K562 (cell line): ENCODE measurements around the gene SPTBN4. TPM values are rescaled to one million over a fixed set of nuclear protein-coding genes. Genes with fewer than 3 reads are reported as not detected.

Experiments used
- CBX3 ChIP-seq, 2 experiments: IDR thresholded peaks; 1 replicate in 1 of 2; 2 replicates in 1 of 2; pipeline ENCODE4 v1.6.1; 2012; ENCODE audit warnings: inconsistent platforms in 2 of 2, low read length in 2 of 2, borderline replicate concordance in 1 of 2, control low read depth in 1 of 2
- CHD2 ChIP-seq: IDR thresholded peaks from 2 replicates; pipeline ENCODE4 v1.6.1; 2011; ENCODE audit warnings: low read depth, low read length
- CSDE1 ChIP-seq, 2 experiments: fragments of 450-650 bp; IDR thresholded peaks; 2 replicates each; pipeline ENCODE4 v1.6.1; 2016; ENCODE audit warnings: mild to moderate bottlenecking in 1 of 2
- EGR1 ChIP-seq: fragments of 450-650 bp; conservative IDR thresholded peaks from 2 replicates; pipeline ENCODE4 v1.6.1; 2017; ENCODE audit warnings: mild to moderate bottlenecking
- HIVEP1 ChIP-seq: fragments of 250-450 bp; sonication (Bioruptor Pico); IDR thresholded peaks from 2 replicates; pipeline ENCODE4 v1.4.0; 2020; ENCODE audit warnings: mild to moderate bottlenecking
- NCOA4 ChIP-seq: fragments of 450-650 bp; IDR thresholded peaks from 2 replicates; pipeline ENCODE4 v1.6.1; 2018; ENCODE audit warnings: mild to moderate bottlenecking; ENCODE audit not compliant: partially characterized antibody
- NR3C1 ChIP-seq: sonication (generic); formaldehyde crosslinking; IDR thresholded peaks from 2 replicates; pipeline ENCODE4 v1.8.1; 2022; ENCODE audit warnings: missing genetic modification reagents
- NRF1 ChIP-seq, 2 experiments: fragments of 450-650 bp; IDR thresholded peaks in 1 of 2; conservative IDR thresholded peaks in 1 of 2; 2 replicates each; pipeline ENCODE4 v1.6.1; 2014; ENCODE audit warnings: mild to moderate bottlenecking in 2 of 2
- PCBP1 ChIP-seq: fragments of 200-400 bp; formaldehyde crosslinking; IDR thresholded peaks from 2 replicates; pipeline ENCODE4 v1.6.1; 2018; ENCODE audit warnings: mild to moderate bottlenecking, low read depth, low read length; ENCODE audit not compliant: poor library complexity, severe bottlenecking
- PML ChIP-seq: IDR thresholded peaks from 2 replicates; pipeline ENCODE4 v1.6.1; 2012; ENCODE audit warnings: low read length, inconsistent platforms
- PTBP1 ChIP-seq: fragments of 200-400 bp; formaldehyde crosslinking; IDR thresholded peaks from 2 replicates; pipeline ENCODE4 v1.6.1; 2017; ENCODE audit warnings: low read depth, low read length
- PTRF ChIP-seq: fragments of 450-650 bp; IDR thresholded peaks from 2 replicates; pipeline ENCODE4 v1.6.1; 2016; ENCODE audit warnings: mild to moderate bottlenecking, missing genetic modification characterization, missing compliant biosample characterization
- ZFP30 ChIP-seq: fragments of 250-450 bp; sonication (Bioruptor Pico); IDR thresholded peaks from 2 replicates; pipeline ENCODE4 v1.8.0; 2022; ENCODE audit warnings: moderate library complexity, mild to moderate bottlenecking, inconsistent platforms, borderline replicate concordance
- ZFP36 ChIP-seq: fragments of 150-350 bp; IDR thresholded peaks from 2 replicates; pipeline ENCODE4 v1.6.1; 2018; ENCODE audit warnings: low read length, low read depth; ENCODE audit not compliant: partially characterized antibody
- ZNF695 ChIP-seq: fragments of 450-650 bp; formaldehyde crosslinking; IDR thresholded peaks from 2 replicates; pipeline ENCODE4 v1.4.0; 2020; ENCODE audit warnings: mild to moderate bottlenecking, moderate library complexity
- ZNF79 ChIP-seq: fragments of 250-450 bp; sonication (Bioruptor Pico); IDR thresholded peaks from 2 replicates; pipeline ENCODE4 v1.4.0; 2020; ENCODE audit warnings: low read depth, mild to moderate bottlenecking, moderate library complexity
- polyA plus RNA-seq, 8 experiments: library from polyadenylated mRNA; depleted of rRNA in 4 of 8; stranded (reverse) in 5 of 8; unstranded in 3 of 8; fragments of >200 nt; fragmentation: Nextera tagmentation in 2 of 8; fragmentation: Illumina TruSeq in 1 of 8; extraction: Ambion mirVana in 2 of 8; extraction: Trizol in 1 of 8; gene quantifications; 2 replicates each; pipeline versions ENCODE4 v1.2.1 to v1.2.3, GENCODE V29; 2011 to 2014; ENCODE audit warnings: inconsistent platforms in 1 of 8, missing spikeins in 1 of 8
- total RNA-seq, 7 experiments: library from RNA; depleted of rRNA in 6 of 7; stranded (reverse); fragments of >200 nt in 6 of 7; fragmentation: Illumina TruSeq in 2 of 7; extraction: Trizol in 2 of 7; gene quantifications; 2 replicates each; pipeline versions ENCODE4 v1.2.1 to v1.2.3, GENCODE V29; 2011 to 2021; ENCODE audit warnings: low replicate concordance in 1 of 7
- TF ChIP-seq, protein P1 (sequence below): IDR thresholded peaks from 3 replicates; pipeline ENCODE4 v1.6.1; 2011; ENCODE audit warnings: borderline replicate concordance, mild to moderate bottlenecking; ENCODE audit not compliant: insufficient read length, insufficient read depth
- TF ChIP-seq, protein P2 (sequence below): fragments of 250-450 bp; sonication (Bioruptor Pico); IDR thresholded peaks from 2 replicates; pipeline ENCODE4 v1.5.0; 2020; ENCODE audit warnings: mild to moderate bottlenecking, borderline replicate concordance
- TF ChIP-seq, protein P3 (sequence below): sonication (generic); formaldehyde crosslinking; IDR thresholded peaks from 2 replicates; pipeline ENCODE4 v1.5.0; 2020; ENCODE audit warnings: missing genetic modification reagents
- TF ChIP-seq, protein P4 (sequence below): fragments of 250-450 bp; sonication (Bioruptor Pico); IDR thresholded peaks from 2 replicates; pipeline ENCODE4 v1.4.0; 2020; ENCODE audit warnings: borderline replicate concordance
- TF ChIP-seq, protein P5 (sequence below): fragments of 450-650 bp; IDR thresholded peaks from 2 replicates; pipeline ENCODE4 v1.6.1; 2014; ENCODE audit warnings: low read depth, mild to moderate bottlenecking, moderate library complexity, borderline replicate concordance

Gene SPTBN4
- total and polyA plus RNA-seq, 9 of the 15 experiments (the other 6 are each of a cell fraction or from before 2014, with no cell fraction given) = 0.01 to 1.5 (median 0.86) TPM

DNA sequence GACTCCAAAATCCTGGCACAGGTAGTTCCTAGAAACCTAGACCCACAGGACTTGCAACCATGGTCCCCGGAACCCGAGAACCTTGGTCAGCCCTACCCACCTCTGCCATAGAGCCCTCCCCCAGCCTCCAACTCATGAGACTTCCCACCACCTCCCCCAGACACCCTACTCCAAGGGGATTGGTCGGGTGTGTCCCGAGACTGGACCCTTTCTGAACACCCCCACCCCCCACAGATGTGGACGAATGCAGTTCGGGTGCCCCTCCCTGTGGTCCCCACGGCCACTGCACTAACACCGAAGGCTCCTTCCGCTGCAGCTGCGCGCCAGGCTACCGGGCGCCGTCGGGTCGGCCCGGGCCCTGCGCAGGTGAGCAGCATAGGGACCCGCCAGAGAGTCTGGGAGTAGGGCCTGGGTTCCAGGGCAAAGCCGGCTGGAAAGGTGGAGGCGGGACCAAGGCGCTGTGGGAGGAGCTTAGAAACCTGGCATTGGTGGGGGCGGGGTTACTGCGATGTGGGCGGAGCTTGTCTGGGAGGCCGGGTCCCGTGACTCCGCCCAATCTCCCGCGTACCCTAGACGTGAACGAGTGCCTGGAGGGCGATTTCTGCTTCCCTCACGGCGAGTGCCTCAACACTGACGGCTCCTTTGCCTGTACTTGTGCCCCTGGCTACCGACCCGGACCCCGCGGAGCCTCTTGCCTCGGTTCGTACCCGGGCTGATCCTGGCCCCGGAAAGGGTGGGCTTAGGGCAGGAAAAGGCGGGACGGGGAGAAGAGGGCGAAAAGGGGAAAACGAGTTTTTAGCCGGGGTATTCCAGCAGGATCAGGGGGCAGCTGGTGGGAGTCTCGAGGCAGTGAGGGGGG, 146.3 kb downstream of the SPTBN4 start (continued):
- TF ChIP-seq CBX3 (IDR thresholded peaks at IDR 0.05; ENCODE audit: borderline replicate concordance in 1 of 2, low read length in 2 of 2) (no peak), CSDE1 (IDR thresholded peaks at IDR 0.05) (no peak), HIVEP1 (no peak), PTBP1 (no peak; the same call in 1 of the 2 replicates), PTRF (tag) (no peak), ZFP36 (no peak), ZFP30 (CRISPR knock-in tag) (no peak), CHD2 (no peak), NCOA4 (no peak), PML (no peak), ZNF79 (CRISPR knock-in tag) (no peak), NRF1 (conservative IDR thresholded peaks at IDR 0.05 in 1 of 2, IDR thresholded peaks at IDR 0.05 in 1 of 2) (peak in 1 of 2 experiments; percentile 13; a peak in 1 of 4 replicates), NR3C1 (no peak), PCBP1 (peak; percentile 15), ZNF695 (no peak), EGR1 (peak; percentile 39)
- TF ChIP-seq, protein P1, sequence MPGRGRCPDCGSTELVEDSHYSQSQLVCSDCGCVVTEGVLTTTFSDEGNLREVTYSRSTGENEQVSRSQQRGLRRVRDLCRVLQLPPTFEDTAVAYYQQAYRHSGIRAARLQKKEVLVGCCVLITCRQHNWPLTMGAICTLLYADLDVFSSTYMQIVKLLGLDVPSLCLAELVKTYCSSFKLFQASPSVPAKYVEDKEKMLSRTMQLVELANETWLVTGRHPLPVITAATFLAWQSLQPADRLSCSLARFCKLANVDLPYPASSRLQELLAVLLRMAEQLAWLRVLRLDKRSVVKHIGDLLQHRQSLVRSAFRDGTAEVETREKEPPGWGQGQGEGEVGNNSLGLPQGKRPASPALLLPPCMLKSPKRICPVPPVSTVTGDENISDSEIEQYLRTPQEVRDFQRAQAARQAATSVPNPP = no peak
- TF ChIP-seq, protein P2, sequence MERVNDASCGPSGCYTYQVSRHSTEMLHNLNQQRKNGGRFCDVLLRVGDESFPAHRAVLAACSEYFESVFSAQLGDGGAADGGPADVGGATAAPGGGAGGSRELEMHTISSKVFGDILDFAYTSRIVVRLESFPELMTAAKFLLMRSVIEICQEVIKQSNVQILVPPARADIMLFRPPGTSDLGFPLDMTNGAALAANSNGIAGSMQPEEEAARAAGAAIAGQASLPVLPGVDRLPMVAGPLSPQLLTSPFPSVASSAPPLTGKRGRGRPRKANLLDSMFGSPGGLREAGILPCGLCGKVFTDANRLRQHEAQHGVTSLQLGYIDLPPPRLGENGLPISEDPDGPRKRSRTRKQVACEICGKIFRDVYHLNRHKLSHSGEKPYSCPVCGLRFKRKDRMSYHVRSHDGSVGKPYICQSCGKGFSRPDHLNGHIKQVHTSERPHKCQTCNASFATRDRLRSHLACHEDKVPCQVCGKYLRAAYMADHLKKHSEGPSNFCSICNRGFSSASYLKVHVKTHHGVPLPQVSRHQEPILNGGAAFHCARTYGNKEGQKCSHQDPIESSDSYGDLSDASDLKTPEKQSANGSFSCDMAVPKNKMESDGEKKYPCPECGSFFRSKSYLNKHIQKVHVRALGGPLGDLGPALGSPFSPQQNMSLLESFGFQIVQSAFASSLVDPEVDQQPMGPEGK (CRISPR knock-in tag) = no peak
- TF ChIP-seq, protein P3, sequence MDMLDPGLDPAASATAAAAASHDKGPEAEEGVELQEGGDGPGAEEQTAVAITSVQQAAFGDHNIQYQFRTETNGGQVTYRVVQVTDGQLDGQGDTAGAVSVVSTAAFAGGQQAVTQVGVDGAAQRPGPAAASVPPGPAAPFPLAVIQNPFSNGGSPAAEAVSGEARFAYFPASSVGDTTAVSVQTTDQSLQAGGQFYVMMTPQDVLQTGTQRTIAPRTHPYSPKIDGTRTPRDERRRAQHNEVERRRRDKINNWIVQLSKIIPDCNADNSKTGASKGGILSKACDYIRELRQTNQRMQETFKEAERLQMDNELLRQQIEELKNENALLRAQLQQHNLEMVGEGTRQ (CRISPR knock-in tag) = no peak
- TF ChIP-seq, protein P4, sequence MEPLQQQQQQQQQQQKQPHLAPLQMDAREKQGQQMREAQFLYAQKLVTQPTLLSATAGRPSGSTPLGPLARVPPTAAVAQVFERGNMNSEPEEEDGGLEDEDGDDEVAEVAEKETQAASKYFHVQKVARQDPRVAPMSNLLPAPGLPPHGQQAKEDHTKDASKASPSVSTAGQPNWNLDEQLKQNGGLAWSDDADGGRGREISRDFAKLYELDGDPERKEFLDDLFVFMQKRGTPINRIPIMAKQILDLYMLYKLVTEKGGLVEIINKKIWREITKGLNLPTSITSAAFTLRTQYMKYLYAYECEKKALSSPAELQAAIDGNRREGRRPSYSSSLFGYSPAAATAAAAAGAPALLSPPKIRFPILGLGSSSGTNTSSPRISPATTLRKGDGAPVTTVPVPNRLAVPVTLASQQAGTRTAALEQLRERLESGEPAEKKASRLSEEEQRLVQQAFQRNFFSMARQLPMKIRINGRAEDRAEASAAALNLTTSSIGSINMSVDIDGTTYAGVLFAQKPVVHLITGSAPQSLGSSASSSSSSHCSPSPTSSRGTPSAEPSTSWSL (CRISPR knock-in tag) = no peak
- TF ChIP-seq, protein P5, sequence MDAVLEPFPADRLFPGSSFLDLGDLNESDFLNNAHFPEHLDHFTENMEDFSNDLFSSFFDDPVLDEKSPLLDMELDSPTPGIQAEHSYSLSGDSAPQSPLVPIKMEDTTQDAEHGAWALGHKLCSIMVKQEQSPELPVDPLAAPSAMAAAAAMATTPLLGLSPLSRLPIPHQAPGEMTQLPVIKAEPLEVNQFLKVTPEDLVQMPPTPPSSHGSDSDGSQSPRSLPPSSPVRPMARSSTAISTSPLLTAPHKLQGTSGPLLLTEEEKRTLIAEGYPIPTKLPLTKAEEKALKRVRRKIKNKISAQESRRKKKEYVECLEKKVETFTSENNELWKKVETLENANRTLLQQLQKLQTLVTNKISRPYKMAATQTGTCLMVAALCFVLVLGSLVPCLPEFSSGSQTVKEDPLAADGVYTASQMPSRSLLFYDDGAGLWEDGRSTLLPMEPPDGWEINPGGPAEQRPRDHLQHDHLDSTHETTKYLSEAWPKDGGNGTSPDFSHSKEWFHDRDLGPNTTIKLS = no peak
